Activated CD8-positive, alpha-beta memory T cell treated with anti-CD3 and anti-CD28 coated beads, Interleukin-2, amount 50 U/mL, for 4 hours (primary cell): ENCODE measurements around the gene ATP11B.
"Not testable (repeated sequence)": the region's sequence is repeated elsewhere in the genome, so short reads cannot be mapped to it uniquely, and the experiment has no call there.

Experiments used
- DNase-seq: peaks from one replicate; pipeline ENCODE4 v3.0.0-alpha.2; 2020

The ATP11B gene

DNA sequence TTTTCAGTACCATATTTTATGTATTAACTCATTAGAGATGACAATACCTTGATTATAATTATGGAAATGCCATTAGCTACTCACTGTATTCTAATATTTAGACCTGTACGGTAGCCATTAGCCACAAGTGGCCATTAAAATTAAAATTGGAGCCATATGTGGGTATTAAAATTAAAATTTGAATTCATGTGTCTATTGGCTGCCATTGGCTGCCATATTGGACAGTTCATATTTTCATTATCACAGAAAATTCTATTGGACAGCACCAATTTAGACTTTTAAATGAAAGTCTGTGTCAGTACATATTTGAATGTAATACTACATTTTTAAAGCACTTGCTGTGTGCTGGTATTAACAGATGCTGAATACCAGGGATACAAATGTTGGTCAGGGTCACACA, 3.0 kb downstream of the ATP11B start:
- DNase-seq, result no peak

DNA sequence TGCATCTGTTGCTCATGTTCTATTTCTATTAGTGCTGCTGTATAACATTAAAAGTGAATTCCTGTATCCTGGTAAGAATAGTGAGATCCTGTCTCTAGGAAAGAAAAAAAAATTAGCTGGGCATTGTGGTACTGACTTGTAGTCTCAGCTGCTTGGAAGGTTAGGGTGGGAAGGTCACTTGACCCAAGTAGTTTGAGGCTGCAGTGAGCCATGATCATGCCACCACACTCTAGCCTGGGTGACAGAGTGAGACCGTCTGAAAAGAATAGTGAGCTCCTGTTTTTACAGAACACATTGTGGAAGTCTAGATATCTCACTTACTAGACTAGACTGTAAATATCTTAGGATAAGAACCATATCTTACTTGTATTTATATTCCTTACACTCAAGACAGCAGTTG, 4.6 kb downstream of the ATP11B start:
- no peak for DNase-seq

DNA sequence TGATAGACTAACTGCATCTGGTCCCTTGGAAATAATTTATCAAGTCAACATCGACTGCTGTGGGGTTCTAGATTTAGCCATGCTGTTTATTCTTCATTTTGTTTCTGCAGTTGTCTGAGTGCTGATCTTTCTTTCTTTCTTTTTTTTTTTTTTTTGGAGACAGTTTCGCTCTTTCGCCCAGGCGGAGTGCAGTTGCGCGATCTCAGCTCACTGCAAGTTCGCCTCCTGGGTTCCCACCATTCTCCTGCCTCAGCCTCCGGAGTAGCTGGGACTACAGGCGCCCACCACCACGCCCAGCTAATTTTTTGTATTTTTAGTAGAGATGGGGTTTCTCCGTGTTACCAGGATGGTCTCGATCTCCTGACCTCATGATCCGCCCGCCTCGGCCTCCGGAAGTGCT, 5.8 kb downstream of the ATP11B start:
- DNase-seq, result not testable (repeated sequence)

DNA sequence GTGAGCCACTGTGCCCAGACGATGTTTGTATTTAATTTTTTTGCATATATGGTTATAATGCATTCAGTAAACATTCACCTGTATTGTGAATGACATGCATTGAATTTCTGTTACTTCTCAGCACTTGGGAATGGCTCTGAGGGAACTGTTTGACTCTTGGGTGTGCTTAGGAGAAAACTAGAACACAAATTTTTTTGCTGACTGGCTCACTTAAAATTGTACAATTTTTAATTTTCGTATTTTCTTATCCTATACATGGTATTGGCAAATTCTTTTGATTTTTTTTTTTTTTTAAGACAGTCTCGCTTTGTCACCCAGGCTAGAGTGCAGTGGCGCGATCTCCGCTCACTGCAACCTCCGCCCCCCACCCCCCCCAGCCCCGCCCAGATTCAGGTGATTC, 7.2 kb downstream of the ATP11B start:
- no peak for DNase-seq

DNA sequence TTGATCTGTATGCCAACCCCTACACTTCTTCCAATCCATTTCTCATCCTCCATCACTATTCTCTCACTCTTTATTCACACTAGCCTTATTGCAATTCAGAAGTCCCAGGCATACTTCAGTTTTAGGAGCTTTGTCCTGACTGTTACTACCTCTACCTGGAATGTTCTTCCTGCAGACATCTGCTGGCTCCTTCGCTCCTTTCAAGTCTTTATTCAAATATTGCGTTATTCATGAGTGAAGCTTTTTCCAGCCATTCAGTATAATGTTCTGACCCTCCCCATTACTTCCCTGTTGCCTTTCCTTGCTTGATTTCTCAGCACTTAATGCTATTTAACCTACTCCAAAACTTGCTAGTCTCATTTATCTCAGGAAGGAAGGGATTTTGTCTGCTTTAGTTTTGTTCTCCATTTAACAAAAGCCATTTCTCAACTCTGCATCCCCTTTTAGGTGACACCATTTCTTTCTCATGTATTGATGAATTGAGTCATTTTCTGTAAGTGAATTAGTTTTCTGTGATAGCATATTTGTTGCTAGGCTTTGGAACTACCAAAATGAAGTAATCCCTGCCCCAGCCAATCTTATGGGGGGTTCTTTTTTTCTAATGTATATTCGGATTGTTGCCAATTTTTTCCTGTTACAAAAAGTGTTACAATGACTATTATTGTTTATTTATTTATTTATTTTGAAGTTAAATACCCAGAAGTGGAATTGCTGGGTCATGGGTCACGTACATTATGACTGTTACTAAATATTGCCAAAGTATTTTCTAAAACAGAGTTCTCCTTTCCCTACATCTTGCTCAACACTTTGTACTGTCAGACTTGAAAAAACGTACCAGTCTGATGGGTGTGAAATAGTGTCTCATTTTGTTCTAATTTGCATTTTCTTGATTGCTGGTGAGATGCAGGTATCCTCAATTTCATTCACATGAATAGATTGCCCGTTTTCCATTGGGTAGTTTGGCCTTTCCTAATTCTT, 9.4 kb downstream of the ATP11B start:
- DNase-seq, result no peak

DNA sequence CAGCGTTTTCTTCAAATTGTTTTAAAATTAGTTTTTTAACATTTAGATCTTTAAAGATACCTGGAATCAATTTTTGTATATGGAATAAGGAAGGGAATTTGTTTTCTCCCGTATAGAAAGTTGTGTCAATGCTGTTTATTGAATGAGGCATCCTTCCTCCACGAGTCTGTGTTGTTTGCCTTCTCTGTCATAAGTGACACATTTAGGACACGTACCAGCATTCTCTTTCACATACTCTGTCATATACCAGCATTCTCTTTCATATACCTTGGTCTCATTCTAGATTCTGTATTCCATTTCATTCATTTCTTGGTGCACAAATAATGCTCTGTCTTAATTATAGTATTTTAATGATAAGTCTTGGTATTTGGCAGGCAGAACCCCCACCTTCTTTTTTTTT, 10.3 kb downstream of the ATP11B start:
- DNase-seq, result no peak

DNA sequence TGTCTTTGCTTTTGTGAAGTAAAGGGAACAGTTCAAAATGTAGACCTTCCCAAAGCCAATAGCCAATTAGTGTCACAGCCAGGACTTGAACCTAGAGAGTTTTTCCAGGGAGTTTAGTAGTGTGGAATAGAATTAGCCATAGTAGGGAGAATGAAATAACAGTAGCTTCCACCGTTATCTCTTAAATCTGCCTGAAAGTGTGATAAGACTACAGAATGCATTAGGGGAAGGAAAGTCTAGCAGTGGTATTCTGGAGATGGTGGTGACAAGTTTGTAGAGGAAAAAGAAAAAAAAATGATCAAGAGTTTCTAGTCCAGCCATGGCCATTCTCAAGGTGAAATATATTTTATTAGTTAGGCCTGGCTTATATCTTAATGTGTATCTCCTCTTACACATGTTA, 13.8 kb downstream of the ATP11B start:
- no peak for DNase-seq

DNA sequence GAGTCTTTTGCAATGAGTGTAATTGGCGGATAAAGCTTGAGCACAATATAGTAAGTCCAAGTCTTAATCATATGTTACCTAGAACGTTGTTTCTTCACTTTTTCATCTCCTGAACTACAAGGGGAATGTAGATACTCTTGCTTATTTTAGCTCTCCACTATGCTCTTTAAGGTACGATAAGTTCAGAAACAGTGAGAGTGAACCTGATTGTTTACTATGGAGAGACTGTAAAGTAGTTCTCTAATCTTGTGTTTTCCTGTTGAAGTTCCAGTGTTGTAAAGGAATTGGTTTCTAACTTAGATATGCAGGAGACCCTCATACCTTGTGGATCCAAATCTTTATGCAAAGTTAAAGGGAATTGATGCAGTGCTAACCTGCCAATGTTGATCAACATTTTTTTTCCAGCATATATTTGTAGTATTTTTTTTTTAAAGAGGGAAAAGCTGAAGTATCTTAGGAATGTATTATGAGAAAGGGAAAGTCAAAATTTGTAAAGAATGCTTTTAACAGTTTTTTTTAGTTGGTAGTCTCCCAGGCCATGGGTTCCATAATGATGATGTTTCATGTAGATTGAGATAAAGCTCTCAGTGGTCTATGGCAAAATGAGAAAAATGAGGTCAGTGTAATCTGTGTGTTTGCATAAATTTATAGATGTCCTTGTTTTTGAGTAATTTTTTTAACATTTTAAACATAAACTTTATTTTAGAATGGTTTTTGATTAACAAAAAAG, 14.9 kb downstream of the ATP11B start:
- DNase-seq, result no peak

DNA sequence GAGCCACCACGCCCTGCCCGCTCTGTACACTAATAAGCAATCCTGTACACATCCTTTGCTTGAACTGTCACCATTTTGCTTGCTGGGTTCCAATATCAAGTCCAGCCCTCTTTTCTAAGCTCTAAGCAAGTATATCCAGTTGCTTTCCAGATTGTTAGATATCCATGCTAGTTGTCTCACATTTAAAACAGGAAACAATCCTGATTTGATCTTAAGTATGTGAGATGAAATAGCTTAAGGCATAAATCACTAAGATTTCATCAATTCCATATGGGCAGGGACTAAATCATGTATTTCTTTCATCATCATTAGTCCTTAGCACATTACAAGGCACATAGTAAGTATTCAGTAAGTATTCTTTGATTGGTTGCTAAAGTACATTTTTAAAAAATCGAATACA, 16.2 kb downstream of the ATP11B start:
- DNase-seq, result no peak

DNA sequence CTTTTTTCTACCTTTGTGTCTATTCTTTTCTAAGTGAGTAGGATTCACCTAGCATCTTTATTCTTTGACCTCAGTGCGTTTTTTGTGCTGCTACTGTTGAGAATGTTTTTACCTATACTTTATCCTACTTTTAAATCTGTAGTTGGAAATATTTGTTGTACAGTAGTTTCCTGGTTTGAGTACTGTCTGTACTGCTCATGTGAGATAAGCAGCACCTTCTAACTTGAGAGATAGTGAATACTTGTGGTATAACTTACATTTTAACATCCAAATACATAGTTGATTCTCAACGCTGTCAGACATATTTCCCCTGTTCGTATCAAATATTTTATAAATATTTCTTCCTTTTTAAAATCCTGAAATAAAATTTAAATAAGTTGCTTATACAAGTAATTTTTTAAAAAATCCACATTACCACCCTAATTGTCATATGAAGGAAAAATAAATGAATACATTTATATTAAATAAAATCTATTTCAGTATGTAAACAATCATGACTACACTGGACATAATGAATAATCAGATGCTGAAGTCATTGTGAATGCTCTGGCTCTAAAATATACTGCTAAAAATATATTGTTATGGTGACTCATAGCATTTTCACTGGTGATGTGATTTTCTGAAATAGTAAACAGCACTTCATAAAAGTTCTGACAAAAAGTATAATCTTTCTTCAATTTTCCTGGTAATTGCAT, 17.4 kb downstream of the ATP11B start:
- no peak for DNase-seq

DNA sequence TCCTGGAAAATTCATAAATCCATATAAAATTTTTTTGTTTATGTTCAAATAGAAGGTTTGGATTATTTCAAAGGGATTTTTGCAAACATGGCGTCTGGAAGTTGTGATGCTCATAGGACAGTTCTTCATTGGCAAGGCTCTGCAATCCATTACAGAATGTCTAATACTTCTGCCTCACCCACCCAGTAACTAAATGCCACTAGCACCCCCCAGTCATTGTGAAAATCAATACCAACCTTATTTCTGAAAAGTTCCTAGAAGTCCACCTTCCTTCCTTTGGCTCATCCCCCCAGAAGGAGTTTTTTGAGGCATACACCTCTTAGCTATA, 17.9 kb downstream of the ATP11B start:
- DNase-seq, result no peak

DNA sequence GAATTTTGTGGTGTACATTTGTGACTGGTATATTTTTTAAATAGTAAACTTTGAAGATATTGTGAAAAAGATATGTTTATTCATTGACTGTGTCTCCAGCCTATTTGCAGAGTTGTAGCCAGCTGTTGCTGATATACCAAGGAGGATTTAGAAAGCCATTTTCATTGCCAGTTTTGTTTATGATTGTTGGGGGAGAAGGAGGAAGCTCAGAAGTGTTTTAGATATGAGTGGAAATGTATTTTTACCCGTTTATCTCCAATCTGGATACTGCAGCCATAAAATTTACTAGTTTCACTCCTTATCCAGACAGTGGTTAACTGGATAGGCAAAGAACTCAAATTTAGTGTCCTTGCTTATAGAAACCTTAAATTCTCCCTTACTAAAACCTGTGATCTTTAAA, 18.8 kb downstream of the ATP11B start:
- DNase-seq, result no peak

DNA sequence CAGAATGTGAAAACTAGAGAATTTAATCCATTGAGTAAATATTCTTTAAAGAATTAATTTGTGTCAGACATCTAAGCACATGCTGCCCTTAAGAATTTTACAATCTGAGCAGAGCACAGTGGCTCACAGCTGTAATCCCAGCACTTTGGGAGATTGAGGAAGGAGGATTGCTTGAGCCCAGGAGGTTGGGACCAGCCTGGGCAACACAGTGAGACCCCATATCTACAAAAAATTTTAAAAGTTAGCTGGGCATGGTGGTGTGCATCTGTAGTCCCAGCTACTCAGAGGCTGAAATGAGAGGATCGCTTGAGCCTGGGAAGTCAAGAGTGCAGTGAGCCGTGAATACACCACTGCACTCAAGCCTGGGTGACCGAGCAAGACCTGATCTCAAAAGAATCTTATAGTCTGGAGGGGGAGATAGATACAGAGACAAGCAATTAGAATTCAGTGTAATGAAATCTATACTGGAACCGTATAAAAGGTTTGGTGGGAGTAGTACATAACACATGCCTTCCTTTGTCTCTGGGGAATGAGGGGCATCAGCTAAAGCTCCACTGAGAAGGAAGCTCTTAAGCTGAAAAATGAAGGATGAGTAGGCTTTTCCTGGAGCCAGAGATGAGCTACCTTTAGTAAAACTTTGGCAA, 21.2 kb downstream of the ATP11B start:
- DNase-seq, result no peak

DNA sequence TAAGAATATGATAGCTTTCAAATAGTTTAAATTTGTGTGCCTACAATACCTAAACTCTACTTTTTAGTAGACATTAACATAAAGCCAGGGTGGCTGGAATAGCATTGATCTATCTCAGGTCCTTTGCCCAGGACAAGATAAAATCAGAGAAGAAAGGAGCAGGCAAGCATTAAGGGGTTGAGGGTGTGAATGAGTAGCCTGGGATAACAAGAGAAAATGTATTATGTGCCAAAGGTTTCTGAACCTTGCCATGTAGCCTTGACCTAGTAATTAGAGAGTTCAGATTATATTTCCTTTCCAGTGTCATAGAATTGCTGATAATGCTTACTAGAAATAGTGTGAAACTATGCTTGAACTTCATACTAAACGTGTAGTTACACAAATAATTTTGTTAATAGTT, 22.9 kb downstream of the ATP11B start:
- DNase-seq, result no peak

DNA sequence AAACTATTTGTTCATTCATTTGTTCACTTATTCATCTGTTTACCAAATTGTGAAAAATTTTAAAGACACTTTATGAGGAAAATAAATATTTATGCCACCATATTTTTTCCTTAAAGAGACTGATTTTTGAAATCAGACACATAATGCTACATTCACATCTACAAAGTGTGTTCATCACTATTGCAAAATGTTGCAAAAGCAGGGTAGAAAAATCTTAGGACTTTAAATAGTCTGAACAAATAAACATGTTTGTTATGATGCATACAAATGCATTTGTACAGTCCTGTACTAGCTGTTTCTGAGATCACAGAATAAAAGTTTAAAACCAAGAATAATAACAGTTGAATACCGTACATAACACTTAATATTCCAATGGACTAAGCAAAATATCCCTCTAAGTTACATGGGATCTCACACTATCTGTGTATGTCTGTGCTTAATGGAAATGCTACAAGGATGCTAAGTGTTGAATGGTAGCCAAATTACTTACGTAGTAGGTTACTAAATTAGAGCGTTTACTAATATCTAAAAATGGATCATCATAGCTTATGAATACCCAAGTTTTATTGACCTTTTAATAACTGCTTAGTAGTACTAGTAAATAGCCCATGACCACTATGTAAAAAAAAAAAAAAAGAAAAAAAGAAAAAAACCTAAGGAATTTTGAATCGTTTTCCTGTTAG, 25.1 kb downstream of the ATP11B start:
- no peak for DNase-seq

DNA sequence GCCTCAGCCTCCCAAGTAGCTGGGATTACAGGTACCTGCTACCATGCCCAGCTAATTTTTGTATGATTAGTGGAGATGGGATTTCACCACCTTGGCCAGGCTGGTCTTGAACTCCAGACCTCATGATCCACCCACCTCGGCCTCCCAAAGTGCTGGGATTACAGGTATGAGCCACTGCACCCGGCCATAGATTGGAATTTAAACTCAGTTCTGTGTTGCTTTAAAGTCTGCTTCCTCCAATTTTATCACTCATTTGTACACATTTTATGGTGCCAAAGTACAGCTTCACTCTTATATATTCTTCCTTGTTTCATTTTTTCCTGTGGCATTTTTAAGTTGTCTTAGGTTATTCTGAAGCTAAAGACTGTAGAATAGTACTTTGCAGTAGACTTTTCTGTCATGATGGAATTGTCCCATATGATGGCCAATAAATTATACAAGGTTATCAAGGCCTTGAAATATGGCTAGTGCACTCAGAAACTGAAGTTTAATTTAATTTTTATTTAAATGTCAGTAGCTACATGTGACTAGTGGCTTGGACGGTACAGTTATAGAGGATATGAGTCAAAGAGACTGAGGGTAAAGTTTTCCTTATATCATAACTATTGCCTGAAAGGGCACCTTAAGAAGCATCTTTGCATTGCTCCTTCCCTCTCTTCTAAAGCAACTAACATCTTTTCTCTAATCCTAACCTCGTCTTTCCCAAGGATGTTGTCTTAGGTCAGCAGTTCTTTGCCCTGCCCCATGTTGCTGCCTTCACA, 28.1 kb downstream of the ATP11B start:
- no peak for DNase-seq

DNA sequence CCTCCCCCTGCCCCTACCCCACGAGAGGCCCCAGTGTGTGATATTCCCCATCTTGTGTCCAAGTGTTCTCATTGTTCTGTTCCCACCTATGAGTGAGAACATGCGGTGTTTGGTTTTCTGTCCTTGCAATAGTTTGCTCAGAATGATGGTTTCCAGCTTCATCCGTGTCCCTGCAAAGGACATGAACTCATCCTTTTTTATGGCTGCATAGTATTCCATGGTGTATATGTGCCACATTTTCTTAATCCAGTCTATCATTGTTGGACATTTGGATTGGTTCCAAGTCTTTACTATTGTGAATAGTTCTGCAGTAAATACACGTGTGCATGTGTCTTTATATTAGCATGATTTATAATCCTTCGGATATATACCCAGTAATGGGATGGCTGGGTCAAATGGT, 29.0 kb downstream of the ATP11B start:
- not testable (repeated sequence) for DNase-seq

DNA sequence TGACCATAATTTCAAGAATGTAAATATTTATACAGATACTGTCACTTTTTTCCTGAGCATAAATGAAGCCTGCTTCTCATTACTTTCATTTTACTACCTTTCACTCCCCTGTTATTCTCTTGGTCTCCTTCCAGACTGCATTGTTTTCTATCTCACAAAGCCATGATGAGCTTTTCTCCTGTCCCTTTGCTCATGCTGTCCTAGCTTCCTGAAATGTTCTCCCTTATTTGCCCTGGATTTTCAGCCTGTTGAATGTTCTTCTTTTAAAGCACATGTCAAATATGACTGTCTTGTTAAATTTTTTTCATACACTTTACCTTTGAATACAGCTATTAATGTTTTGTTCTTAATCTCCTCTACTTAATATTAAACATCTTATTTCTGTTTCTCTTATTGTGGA, 31.7 kb downstream of the ATP11B start:
- no peak for DNase-seq

DNA sequence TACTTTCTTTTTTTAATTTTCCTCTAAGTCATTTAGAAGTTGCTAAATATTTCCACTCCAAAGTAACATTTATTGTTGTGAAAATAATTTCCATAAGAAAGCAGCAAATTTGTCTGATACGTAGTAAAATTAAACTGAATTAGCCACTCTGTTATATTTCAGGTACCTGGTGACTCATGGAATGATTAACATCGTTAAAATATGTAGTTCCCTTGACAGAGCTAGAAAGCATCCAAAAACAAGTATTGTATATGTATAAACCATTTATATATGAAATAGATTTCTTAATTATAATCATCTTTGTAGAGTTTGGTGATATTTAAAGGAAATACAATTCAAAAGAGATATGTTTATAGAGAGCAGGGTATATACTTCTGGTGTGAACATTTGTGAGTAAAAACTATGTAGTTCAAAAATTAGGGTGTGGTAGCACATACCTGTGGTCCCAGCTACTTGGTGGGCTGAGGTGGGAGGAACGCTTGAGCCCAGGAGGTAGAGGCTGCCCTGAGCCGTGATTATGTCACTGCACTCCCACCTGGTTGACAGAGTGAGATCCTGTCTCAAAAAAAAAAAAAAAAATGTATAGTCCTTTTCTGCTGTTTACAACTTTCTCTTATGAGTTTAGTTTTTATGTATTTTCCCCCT, 36.6 kb downstream of the ATP11B start:
- no peak for DNase-seq

DNA sequence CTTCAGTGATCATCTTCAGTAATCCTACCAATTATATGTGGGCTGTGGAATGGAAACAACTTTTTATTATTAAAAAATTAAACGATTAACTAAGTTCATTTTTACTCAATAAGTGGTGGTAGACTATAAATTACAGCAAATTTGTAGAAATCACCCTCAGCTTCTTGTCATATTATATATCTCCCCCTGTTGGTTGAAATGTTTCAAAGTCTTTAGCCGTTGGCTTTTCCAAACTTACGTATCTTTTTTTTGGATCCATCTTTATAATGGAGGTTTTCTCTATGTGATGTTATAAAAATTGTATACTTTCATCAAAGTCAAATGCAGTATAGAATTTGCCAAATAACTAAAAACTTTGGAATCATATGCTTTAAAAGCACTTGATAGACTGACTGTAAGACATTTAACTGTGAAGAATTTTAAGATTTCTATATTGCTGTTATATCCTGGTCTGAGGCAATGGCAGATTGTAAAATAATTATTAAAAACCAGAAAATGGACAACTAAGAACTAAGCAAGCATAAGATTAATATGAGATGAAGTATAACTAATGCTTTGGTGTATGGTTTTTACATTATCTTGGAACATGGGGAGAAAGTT, 44.7 kb downstream of the ATP11B start:
- DNase-seq, result no peak

DNA sequence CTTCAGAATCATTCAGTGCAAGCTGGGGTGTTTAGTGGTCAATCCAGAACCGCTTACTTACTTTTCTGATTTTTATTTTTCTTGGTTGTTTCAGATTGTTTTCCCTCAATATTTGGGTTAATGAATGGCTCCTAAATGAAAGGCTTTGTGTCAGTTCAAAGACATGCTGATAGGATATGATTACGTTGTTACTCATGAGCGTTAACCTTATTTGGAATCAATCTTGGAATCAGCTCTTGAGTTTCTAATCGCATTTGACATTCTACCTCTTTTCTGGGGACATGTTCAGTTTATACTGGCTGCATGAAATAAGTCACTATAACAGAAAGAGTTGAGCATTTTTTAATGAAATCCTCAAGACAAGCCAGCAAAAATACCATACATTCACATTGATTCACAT, 50.2 kb downstream of the ATP11B start:
- DNase-seq, result no peak
